LNCaP clone FGC (cell line): ENCODE data around the gene DOCK9.

ENCODE experiments used
- DNase-seq: peaks from one replicate; pipeline ENCODE4 v3.0.0-alpha.2; 2011; ENCODE audit warnings: low read depth
- H3K4me3 ChIP-seq: 2 replicates; pipeline ENCODE4 v1.5.1; 2011; ENCODE audit warnings: mild to moderate bottlenecking, low read depth, low read length, control low read depth
- CTCF ChIP-seq: IDR thresholded peaks from 2 replicates; pipeline ENCODE4 v1.5.1; 2012; ENCODE audit warnings: mild to moderate bottlenecking; ENCODE audit not compliant: control insufficient read depth, insufficient read depth; ENCODE audit errors: extremely low read depth

DOCK9 gene

GRCh38 chr13:98977568-98978265 is at the start of gene DOCK9:
Gene DOCK9, minus strand, starts transcription at chr13:98978064. Its CDS starts 155 bp downstream, at chr13:98977909.
- no peak for TF ChIP-seq CTCF
- no peak within 1 kb of the TSS for H3K4me3 ChIP-seq
- DNase-seq: no peak

- TF ChIP-seq CTCF: no peak
- no peak overlapping the region for H3K4me3 ChIP-seq
- DNase-seq: no peak
These were observed 49.4 kb upstream of the DOCK9 start for GRCh38 chr13:99027260-99027659.

- no peak overlapping the region for H3K4me3 ChIP-seq
- no peak for TF ChIP-seq CTCF
- DNase-seq: no peak
These were observed 45.1 kb upstream of the DOCK9 start for GRCh38 chr13:99022941-99023340.

GRCh38 chr13:99018418-99019180 is 40.7 kb upstream of the DOCK9 start:
- H3K4me3 ChIP-seq: no peak overlapping the region
- no peak for DNase-seq
- TF ChIP-seq CTCF: no peak

- no peak for DNase-seq
- H3K4me3 ChIP-seq: no peak overlapping the region
- TF ChIP-seq CTCF: no peak
These were observed 38.0 kb upstream of the DOCK9 start for GRCh38 chr13:99015606-99016490.

- no peak for TF ChIP-seq CTCF
- H3K4me3 ChIP-seq: no peak overlapping the region
- no peak for DNase-seq
These were observed 36.7 kb upstream of the DOCK9 start for GRCh38 chr13:99014522-99014921.
